Heart right ventricle (tissue), 16 donors: Measurements from ENCODE around the gene CDK15. TPM values are rescaled to one million over a fixed set of nuclear protein-coding genes. Genes with fewer than 3 reads are reported as not detected.

Source experiments
- ATAC-seq, 8 donors: fragments of 200-7000 bp; cut with Tn5 transposase; one replicate each; pipeline ENCODE4 v1.9.1; 2020; ENCODE audit warnings: mild to moderate bottlenecking in 8 of 8, moderate library complexity in 8 of 8, moderate number of reproducible peaks in 1 of 8
- DNase-seq, 2 donors: peaks; one replicate each; pipeline ENCODE4 v3.0.0-alpha.2; 2020
- H3K27ac ChIP-seq, 10 donors: fragments of 200-600 bp; sonication (generic) in 2 of 10; one replicate each; pipeline versions ENCODE4 v1.5.0 to v1.8.0; 2020 to 2022; ENCODE audit warnings: mild to moderate bottlenecking in 3 of 10
- H3K27me3 ChIP-seq, 7 donors: fragments of 200-600 bp; one replicate each; pipeline ENCODE4 v1.8.0; 2021 to 2022; ENCODE audit warnings: mild to moderate bottlenecking in 2 of 7
- H3K36me3 ChIP-seq, 9 donors: fragments of 200-600 bp; sonication (generic) in 1 of 9; one replicate each; pipeline versions ENCODE4 v1.5.0 to v1.8.0; 2020 to 2022; ENCODE audit warnings: mild to moderate bottlenecking in 2 of 9
- H3K4me1 ChIP-seq, 9 donors: fragments of 200-600 bp; sonication (generic) in 1 of 9; one replicate each; pipeline versions ENCODE4 v1.5.0 to v1.8.0; 2020 to 2022; ENCODE audit warnings: mild to moderate bottlenecking in 4 of 9
- H3K4me3 ChIP-seq, 10 donors: fragments of 200-600 bp; sonication (generic) in 2 of 10; one replicate each; pipeline versions ENCODE4 v1.5.0 to v1.8.0; 2020 to 2022; ENCODE audit warnings: mild to moderate bottlenecking in 7 of 10, moderate library complexity in 2 of 10
- H3K9me3 ChIP-seq, 11 donors: fragments of 200-600 bp in 10 of 11; sonication (generic) in 2 of 11; one replicate each; pipeline versions ENCODE4 v1.5.0 to v1.8.0; 2013 to 2022; ENCODE audit warnings: mild to moderate bottlenecking in 2 of 11, control low read depth in 1 of 11, moderate library complexity in 1 of 11
- WGBS, 2 donors: extraction: QIAGEN DNeasy Blood & Tissue Kit; methylation state at CpG; one replicate each; pipeline ENCODE4 v1.1.7; 2013; ENCODE audit warnings: inconsistent platforms in 1 of 2; 5-methylcytosine and 5-hydroxymethylcytosine counted together
- intact Hi-C, 10 donors: fragments of 100-400 bp; cut with DNase I; formaldehyde crosslinking; loops; one replicate each; pipeline versions ENCODE4 v1.11.1 to v1.14.2; 2022
- polyA plus RNA-seq, 2 donors: library from polyadenylated mRNA; stranded (reverse); fragments of 200-250 nt; gene quantifications; one replicate each; pipeline ENCODE4 v1.2.3, GENCODE V29; 2013
- total RNA-seq, 10 donors: library from RNA; stranded (reverse); fragmentation: NEBNext Ultra II Directional in 3 of 10; extraction: Animal tissue kit (Norgen Biotek cat#: 25700) in 3 of 10; gene quantifications; one replicate each; pipeline versions ENCODE4 v1.2.1 to v1.2.4, GENCODE V29; 2021 to 2023
- TF ChIP-seq, protein P1 (sequence below), 9 donors: fragments of 200-600 bp; sonication (generic) in 2 of 9; IDR thresholded peaks; one replicate each; pipeline versions ENCODE4 v1.5.0 to v1.8.0; 2021 to 2022; ENCODE audit warnings: antibody characterized with exemption in 9 of 9, mild to moderate bottlenecking in 5 of 9, moderate library complexity in 1 of 9
- donor health status: Arrhythmogenic right ventricular cardiomyopathy.
- donor health status: ischemic (EF 13 %, LVEDD 7.1; RV severe dilation, severe dysfunction).
- donor health status: healthy with polysubstance abuse.
- donor health status: DM: no; HTN: yes; CAD: no.
- donor health status: DM: no; HTN: no; CAD: no.
- donor health status: ischemic (EF 25% LVEDD 6.9; RV normal size, moderate dysfunction).
- donor health status: ischemic (EF 25% LVEDD 5.7; RV mildly dilated, moderate dysfunction).
- donor health status: healthy.
- donor health status: DM: yes; HTN: yes; CAD: no.
- donor health status: Ischemic cardiomyopathy.
- donor health status: ischemic (EF 35%, LVEDD 5.7; RV mildly dilated, moderate dysfunction).
- donor health status: nonischemic (EF 11% LVEDD 7.7; RV severe dilation, severe dysfunction).
- donor health status: DM: yes; HTN: yes; CAD: no.
- donor health status: PGD.
- donor health status: ischemic (EF 29% LVEDD 5.4; RV normal size, mild dysfunction).
- donor health status: nonischemic (EF 23%, LVEDD 6.1; RV moderate dilation, normal function).

The CDK15 gene
- total and polyA plus RNA-seq, 12 donors: 0.07 to 0.39 (median 0.15) TPM; not detected in 1

DNA sequence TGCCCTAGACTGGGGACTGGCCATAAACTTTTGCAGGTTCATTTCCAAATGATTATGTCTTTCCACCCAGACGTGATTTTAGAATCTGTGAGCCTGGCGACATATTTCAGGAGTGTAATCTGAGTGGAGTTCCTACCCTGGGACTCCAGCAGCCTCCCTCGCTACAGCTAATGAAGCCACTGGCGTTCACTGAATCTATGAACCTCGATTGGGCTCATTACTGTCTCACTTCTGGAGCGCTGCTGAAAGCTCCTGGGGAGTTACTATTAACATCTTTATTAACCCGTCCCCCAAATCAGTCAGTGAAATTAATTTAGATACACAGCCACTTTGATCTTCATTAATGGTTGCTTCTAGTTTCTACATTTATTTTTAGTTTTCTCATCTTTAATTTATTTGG is 56.5 kb downstream of the CDK15 start:
- peaks cover 0 to 6% (median 4%) of the 10 kb centered on the region in 9 donors for H3K4me1 ChIP-seq
- WGBS, 2 donors: 88 to 92% methylated on average over 7 of the region's 7 CpGs
- no peak overlapping the region for H3K27ac ChIP-seq
- H3K9me3 ChIP-seq: no peaks in the 10 kb centered on the region
- H3K4me3 ChIP-seq: no peak overlapping the region
- peaks cover 0 to 29% (median 17%) of the 10 kb centered on the region in 7 donors for H3K27me3 ChIP-seq
- intact Hi-C loops: loop anchor here in 8 of 10 donors (5.0 to 10.0 kb wide), 7 partner anchors 169 to 314 kb away; partner anchors contain the start of gene FZD7 (in 5 of the 8)
- no peak for ATAC-seq
- no peak for DNase-seq
- H3K36me3 ChIP-seq: no peaks in the 10 kb centered on the region
- TF ChIP-seq, protein P1, sequence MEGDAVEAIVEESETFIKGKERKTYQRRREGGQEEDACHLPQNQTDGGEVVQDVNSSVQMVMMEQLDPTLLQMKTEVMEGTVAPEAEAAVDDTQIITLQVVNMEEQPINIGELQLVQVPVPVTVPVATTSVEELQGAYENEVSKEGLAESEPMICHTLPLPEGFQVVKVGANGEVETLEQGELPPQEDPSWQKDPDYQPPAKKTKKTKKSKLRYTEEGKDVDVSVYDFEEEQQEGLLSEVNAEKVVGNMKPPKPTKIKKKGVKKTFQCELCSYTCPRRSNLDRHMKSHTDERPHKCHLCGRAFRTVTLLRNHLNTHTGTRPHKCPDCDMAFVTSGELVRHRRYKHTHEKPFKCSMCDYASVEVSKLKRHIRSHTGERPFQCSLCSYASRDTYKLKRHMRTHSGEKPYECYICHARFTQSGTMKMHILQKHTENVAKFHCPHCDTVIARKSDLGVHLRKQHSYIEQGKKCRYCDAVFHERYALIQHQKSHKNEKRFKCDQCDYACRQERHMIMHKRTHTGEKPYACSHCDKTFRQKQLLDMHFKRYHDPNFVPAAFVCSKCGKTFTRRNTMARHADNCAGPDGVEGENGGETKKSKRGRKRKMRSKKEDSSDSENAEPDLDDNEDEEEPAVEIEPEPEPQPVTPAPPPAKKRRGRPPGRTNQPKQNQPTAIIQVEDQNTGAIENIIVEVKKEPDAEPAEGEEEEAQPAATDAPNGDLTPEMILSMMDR (IDR thresholded peaks at IDR 0.05): no peak

DNA sequence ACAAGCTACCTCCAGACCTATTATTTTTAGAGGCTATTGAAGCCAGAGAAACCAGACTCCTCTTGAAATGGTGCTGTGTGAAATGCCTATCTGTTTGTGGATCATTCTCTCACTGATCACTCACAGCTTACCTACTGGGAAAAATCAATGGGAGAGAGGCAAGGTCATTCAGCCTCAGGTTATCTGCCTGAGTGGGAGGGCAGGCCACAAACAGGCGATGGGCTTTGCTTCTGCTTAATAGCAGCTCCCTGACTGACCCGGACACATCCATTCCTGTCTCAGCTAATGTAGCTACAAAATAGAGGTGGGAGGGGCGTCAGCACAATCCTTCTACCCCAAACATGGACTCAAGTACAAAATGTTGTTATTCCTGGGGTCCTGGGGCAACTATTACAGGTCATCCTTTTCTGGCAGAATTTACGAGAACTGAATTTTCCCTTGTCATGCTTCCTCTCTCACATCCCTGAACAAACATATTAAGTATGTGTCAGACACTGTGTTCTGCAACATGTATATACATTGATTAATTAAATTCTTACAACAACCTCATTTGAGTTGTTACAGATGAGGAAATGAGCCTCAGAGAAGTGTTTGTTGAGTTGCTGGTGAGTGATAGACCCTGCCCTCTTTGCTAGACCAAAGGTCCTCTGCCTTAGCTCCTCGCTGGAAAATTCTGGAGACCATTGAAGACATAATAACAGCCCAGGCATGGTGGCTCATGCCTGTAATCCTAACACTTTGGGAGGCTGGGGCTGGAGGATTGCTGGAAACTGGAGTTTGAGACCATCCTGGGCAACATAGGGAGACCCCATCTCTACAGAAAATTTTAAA is 60.5 kb downstream of the CDK15 start:
- 73 to 74% methylated on average over 5 of the region's 5 CpGs for WGBS, 2 donors
- ATAC-seq (no peak), DNase-seq (no peak)
- no peaks in the 10 kb centered on the region for H3K9me3 ChIP-seq
- H3K36me3 ChIP-seq: no peaks in the 10 kb centered on the region
- H3K27ac ChIP-seq: no peak overlapping the region
- H3K4me1 ChIP-seq: no peaks in the 10 kb centered on the region
- intact Hi-C loops: loop anchor here in 4 of 10 donors (1.0 to 10.0 kb wide), 2 partner anchors 23 to 168 kb away; partner anchors contain the start of gene FZD7 (in 3 of the 4)
- peaks cover 0 to 20% (median 5%) of the 10 kb centered on the region in 7 donors for H3K27me3 ChIP-seq
- TF ChIP-seq, protein P1 (IDR thresholded peaks at IDR 0.05): no peak
- H3K4me3 ChIP-seq: no peak overlapping the region

DNA sequence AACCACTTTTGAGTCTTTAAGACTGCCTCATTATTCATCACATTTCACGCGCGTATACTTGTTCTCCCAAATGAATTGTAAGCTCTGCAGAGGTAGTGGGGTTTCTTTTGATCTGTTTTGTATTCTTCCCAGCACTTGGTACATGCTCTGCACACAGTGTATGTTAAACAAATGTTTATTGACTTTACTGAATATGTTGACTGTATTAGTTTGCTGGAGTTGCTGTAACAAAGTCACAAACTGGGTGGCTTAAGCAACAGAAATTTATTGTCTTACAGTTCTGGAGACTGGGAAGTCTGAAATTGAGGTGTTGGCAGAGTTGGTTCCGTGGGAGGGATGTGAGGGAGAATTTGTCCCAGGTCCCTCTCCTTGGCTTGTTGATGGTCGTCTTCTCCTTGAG is 65.1 kb downstream of the CDK15 start:
- intact Hi-C loops: loop anchor here in 2 of 10 donors (10.0 kb wide), 2 partner anchors 163 to 183 kb away; partner anchors contain the start of gene FZD7 (in 1 of the 2)
- no peak for DNase-seq
- Histone ChIP-seq H3K36me3 (no peaks in the 10 kb centered on the region), H3K27ac (no peak overlapping the region), H3K4me3 (no peak overlapping the region), H3K9me3 (no peaks in the 10 kb centered on the region), H3K27me3 (peaks cover 0 to 6% (median 0%) of the 10 kb centered on the region in 7 donors), H3K4me1 (peaks cover 0 to 4% (median 0%) of the 10 kb centered on the region in 9 donors)
- 93 to 96% methylated on average over 5 of the region's 5 CpGs for WGBS, 2 donors
- TF ChIP-seq, protein P1 (IDR thresholded peaks at IDR 0.05): no peak
- ATAC-seq: no peak

DNA sequence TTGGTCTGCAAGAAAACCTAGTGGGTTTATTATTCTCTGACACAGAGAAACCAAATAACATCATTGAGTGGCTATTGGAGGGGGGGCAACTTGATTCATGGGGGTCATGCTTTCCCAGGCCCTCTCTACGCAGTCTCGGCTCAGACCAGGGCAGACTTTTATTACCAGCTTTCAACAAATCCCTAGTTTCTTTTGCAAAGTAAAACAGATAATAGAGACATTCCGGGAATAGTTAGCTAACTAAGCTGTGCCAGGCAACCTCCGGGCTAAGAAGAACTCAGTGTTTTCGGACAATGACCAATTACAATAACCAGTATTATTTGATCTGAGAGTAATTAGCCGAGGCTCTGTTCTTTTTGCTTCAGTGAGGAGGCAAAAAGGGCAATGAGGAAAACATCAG is 66.3 kb downstream of the CDK15 start:
- DNase-seq (no peak), ATAC-seq (no peak)
- WGBS, 2 donors: 84 to 87% methylated on average over 6 of the region's 6 CpGs
- intact Hi-C loops: loop anchor here in 2 of 10 donors (10.0 kb wide), 2 partner anchors 162 to 182 kb away; partner anchors contain the start of gene FZD7 (in 1 of the 2)
- peaks cover 0 to 4% (median 0%) of the 10 kb centered on the region in 9 donors for H3K4me1 ChIP-seq
- H3K9me3 ChIP-seq: no peaks in the 10 kb centered on the region
- H3K36me3 ChIP-seq: no peaks in the 10 kb centered on the region
- peaks cover 0 to 9% (median 0%) of the 10 kb centered on the region in 7 donors for H3K27me3 ChIP-seq
- TF ChIP-seq, protein P1 (IDR thresholded peaks at IDR 0.05): no peak
- H3K27ac ChIP-seq: no peak overlapping the region
- no peak overlapping the region for H3K4me3 ChIP-seq
